HCT116 (cell line): ENCODE measurements around the gene TRIM73. TPM values are rescaled to one million over a fixed set of nuclear protein-coding genes. Genes with fewer than 3 reads are reported as not detected.
A peak's percentile ranks its signal among the peaks of the same experiment; 100 is the strongest.
"Not testable (repeated sequence)": the region's sequence is repeated elsewhere in the genome, so short reads cannot be mapped to it uniquely, and the experiment has no call there.

Experiments
- ATAC-seq: fragments of 200-7000 bp; cut with Tn5 transposase; 2 replicates; pipeline ENCODE4 v1.9.1; 2020; ENCODE audit warnings: mild to moderate bottlenecking, moderate library complexity
- BruUV-seq: library from RNA; stranded (reverse); fragments of 400-500 nt; replicated peaks from 2 replicates; lab custom pipeline; 2021; lab: Mats Ljungman, UMichigan
- CTCF ChIA-PET: fragments of 300-600 bp; sonication (Branson Sonifier 250); formaldehyde crosslinking; loops from one replicate; lab custom pipeline; 2021; ENCODE audit warnings: antibody characterized with exemption; lab: Charles Lee
- POLR2A ChIA-PET: fragments of 300-600, 350-600 bp; sonication (Branson Sonifier 250); formaldehyde crosslinking; loops from one replicate; lab custom pipeline; 2021; ENCODE audit warnings: antibody characterized with exemption; lab: Charles Lee
- RAD21 ChIA-PET, 2 experiments: fragments of 300-600 bp; sonication (Branson Sonifier 250); formaldehyde crosslinking; loops; one replicate each; lab custom pipeline; 2023; ENCODE audit warnings: low total read pairs in 2 of 2; ENCODE audit not compliant: uncharacterized antibody in 2 of 2, unreplicated experiment in 2 of 2, low non-redundant PET in 1 of 2; lab: Charles Lee
- DNase-seq: peaks from one replicate; pipeline ENCODE4 v3.0.0-alpha.2; 2010; ENCODE audit warnings: low read depth, low spot score
- H2AFZ ChIP-seq: fragments of 200-600 bp; shearing (Covaris generic), sonication (generic); 2 replicates; pipeline ENCODE4 v1.6.1; 2017; ENCODE audit warnings: low read depth, mixed run types, mixed read lengths, antibody characterized with exemption, low read length; ENCODE audit not compliant: poor library complexity, severe bottlenecking
- H3K27ac ChIP-seq: 2 replicates; pipeline ENCODE4 v1.5.1; 2012; ENCODE audit warnings: low read depth, low read length
- H3K27me3 ChIP-seq: fragments of 200-600 bp; sonication (generic); 2 replicates; pipeline ENCODE4 v1.6.1; 2016; ENCODE audit warnings: mixed run types, low read length, mixed read lengths; ENCODE audit not compliant: insufficient read depth
- H3K36me3 ChIP-seq, 2 experiments: fragments of 200-500 bp in 1 of 2; fragments of 200-600 bp in 1 of 2; sonication (Bioruptor generic) in 1 of 2; sonication (generic) in 1 of 2; 2 replicates each; pipeline versions ENCODE4 v1.5.1 to v1.6.1; 2014 to 2016; ENCODE audit warnings: low read length in 2 of 2, inconsistent platforms in 1 of 2, mixed read lengths in 1 of 2, mixed run types in 1 of 2; ENCODE audit not compliant: insufficient read depth in 2 of 2, control insufficient read depth in 1 of 2
- H3K4me1 ChIP-seq, 2 experiments: fragments of 200-600 bp in 1 of 2; sonication (generic) in 1 of 2; 2 replicates each; pipeline versions ENCODE4 v1.5.1 to v1.6.1; 2012 to 2017; ENCODE audit warnings: low read length in 2 of 2, inconsistent platforms in 1 of 2, mild to moderate bottlenecking in 1 of 2, mixed read lengths in 1 of 2, mixed run types in 1 of 2, moderate library complexity in 1 of 2; ENCODE audit not compliant: insufficient read depth in 2 of 2, control insufficient read depth in 1 of 2
- H3K4me2 ChIP-seq: fragments of 200-600 bp; sonication (generic); 2 replicates; pipeline ENCODE4 v1.6.1; 2017; ENCODE audit warnings: mixed run types, low read length, mixed read lengths
- H3K4me3 ChIP-seq, 2 experiments: fragments of 200-600 bp in 1 of 2; sonication (generic) in 1 of 2; replicated peaks in 1 of 2; 2 replicates each; pipeline ENCODE4 v1.5.1; 2011 to 2016; ENCODE audit warnings: low read length in 2 of 2, control low read depth in 1 of 2, low read depth in 1 of 2, mild to moderate bottlenecking in 1 of 2, mixed read lengths in 1 of 2, mixed run types in 1 of 2
- H3K79me2 ChIP-seq: fragments of 200-600 bp; sonication (generic); 2 replicates; pipeline ENCODE4 v1.6.1; 2017; ENCODE audit warnings: mild to moderate bottlenecking, mixed run types, low read length, moderate library complexity, mixed read lengths; ENCODE audit not compliant: insufficient read depth
- H3K9ac ChIP-seq: fragments of 200-600 bp; sonication (generic); 2 replicates; pipeline ENCODE4 v1.6.1; 2016; ENCODE audit warnings: low read length, mixed read lengths
- H3K9me2 ChIP-seq: fragments of 200-600 bp; sonication (generic), shearing (Covaris generic); 2 replicates; pipeline ENCODE4 v1.6.1; 2017; ENCODE audit warnings: mixed run types, mild to moderate bottlenecking, moderate library complexity; ENCODE audit not compliant: insufficient read depth
- H3K9me3 ChIP-seq, 2 experiments: fragments of 200-500 bp in 1 of 2; fragments of 200-600 bp in 1 of 2; sonication (Bioruptor generic) in 1 of 2; sonication (generic) in 1 of 2; 2 replicates each; pipeline ENCODE4 v1.6.1; 2014 to 2017; ENCODE audit warnings: low read length in 2 of 2, mixed read lengths in 2 of 2, inconsistent platforms in 1 of 2, low read depth in 1 of 2, mild to moderate bottlenecking in 1 of 2, mixed run types in 1 of 2, moderate library complexity in 1 of 2; ENCODE audit not compliant: control insufficient read depth in 1 of 2, insufficient read depth in 1 of 2
- H4K20me1 ChIP-seq: fragments of 200-600 bp; sonication (generic), shearing (Covaris generic); 2 replicates; pipeline ENCODE4 v1.6.1; 2017; ENCODE audit warnings: mixed run types, mild to moderate bottlenecking, moderate library complexity; ENCODE audit not compliant: insufficient read depth
- intact Hi-C: fragments of 100-400 bp; cut with micrococcal nuclease; formaldehyde crosslinking; loops from 2 replicates; pipeline ENCODE4 v1.10.0; 2022
- total RNA-seq: library from RNA; stranded (reverse); gene quantifications from one replicate; pipeline ENCODE4 v1.2.1, GENCODE V29; 2021; ENCODE audit not compliant: unreplicated experiment
- TF ChIP-seq, protein P1 (sequence below), 3 experiments: fragments of 200-600 bp in 1 of 3; sonication (generic) in 1 of 3; IDR thresholded peaks in 2 of 3; conservative IDR thresholded peaks in 1 of 3; 2 replicates each; pipeline ENCODE4 v1.5.1; 2012 to 2017; ENCODE audit warnings: low read depth in 2 of 3, low read length in 2 of 3, antibody characterized with exemption in 1 of 3, borderline replicate concordance in 1 of 3, control low read depth in 1 of 3, mild to moderate bottlenecking in 1 of 3, mixed read lengths in 1 of 3, mixed run types in 1 of 3, moderate library complexity in 1 of 3; ENCODE audit not compliant: insufficient read depth in 1 of 3

TRIM73 gene
- total RNA-seq, 1 experiment from 2014 or later = 8.8 TPM

DNA sequence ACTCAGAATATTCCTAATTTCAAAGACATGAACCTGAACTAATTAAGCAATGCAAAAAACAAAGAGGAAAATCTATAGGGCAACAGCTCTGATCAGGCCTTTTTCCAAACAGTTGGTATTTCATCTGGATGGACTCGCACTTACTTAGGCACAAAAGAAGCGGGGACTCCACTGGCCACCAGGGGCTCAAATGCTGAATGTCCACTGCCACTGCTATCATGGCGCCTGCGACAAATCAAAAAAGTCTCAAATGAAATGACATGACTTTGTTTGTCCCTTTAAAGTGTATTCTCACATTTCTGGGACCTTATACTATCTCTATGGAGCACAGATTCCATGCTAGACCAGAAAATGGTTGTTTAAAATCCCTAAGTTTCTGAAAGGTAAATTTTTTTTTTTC lies 43.6 kb downstream of the TRIM73 start:
- H4K20me1 ChIP-seq, RAD21 ChIA-PET: not testable (repeated sequence)

DNA sequence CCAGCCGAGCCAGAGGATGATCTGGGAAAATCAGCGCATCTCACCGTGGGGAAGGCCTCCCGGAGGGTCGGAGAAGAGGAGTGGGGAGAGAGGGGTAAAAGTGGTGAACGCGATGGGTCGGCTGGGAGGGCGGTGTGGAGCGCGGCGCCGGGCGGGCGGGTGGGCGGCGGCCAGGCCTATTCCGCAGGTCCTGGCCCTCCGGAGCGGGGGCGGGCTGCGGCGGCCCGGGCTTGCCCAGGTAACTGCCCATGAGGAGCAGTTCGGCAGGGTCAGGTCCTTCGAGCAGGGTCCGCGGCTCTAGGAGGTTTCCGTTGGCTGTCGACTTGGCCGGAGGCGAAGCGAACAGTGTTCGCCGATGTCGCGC lies 46.7 kb downstream of the TRIM73 start:
- H4K20me1 ChIP-seq, H3K4me1 ChIP-seq, BruUV-seq, H2AFZ ChIP-seq, CTCF ChIA-PET, H3K27me3 ChIP-seq, H3K27ac ChIP-seq, RAD21 ChIA-PET, H3K9me3 ChIP-seq, H3K9me2 ChIP-seq, DNase-seq, intact Hi-C loops, POLR2A ChIA-PET: not testable (repeated sequence)
- Histone ChIP-seq H3K79me2 (peaks cover 30% of the 10 kb centered on the region), H3K9ac (peak overlapping the region; percentile 46; the same call in 1 of the 2 replicates), H3K36me3 (peaks cover 19 to 21% of the 10 kb centered on the region in 2 experiments), H3K4me2 (peak overlapping the region; percentile 54), H3K4me3 (peak overlapping the region; percentile 46 to 51)
- ATAC-seq = peak; percentile 71

More for the DNA sequence above, 43.6 kb downstream of the TRIM73 start:
- H3K4me1 ChIP-seq, H2AFZ ChIP-seq, DNase-seq, CTCF ChIA-PET, BruUV-seq, H3K9ac ChIP-seq, H3K4me3 ChIP-seq, H3K4me2 ChIP-seq: not testable (repeated sequence)
- H3K79me2 ChIP-seq = peaks cover 50% of the 10 kb centered on the region
- TF ChIP-seq, protein P1, sequence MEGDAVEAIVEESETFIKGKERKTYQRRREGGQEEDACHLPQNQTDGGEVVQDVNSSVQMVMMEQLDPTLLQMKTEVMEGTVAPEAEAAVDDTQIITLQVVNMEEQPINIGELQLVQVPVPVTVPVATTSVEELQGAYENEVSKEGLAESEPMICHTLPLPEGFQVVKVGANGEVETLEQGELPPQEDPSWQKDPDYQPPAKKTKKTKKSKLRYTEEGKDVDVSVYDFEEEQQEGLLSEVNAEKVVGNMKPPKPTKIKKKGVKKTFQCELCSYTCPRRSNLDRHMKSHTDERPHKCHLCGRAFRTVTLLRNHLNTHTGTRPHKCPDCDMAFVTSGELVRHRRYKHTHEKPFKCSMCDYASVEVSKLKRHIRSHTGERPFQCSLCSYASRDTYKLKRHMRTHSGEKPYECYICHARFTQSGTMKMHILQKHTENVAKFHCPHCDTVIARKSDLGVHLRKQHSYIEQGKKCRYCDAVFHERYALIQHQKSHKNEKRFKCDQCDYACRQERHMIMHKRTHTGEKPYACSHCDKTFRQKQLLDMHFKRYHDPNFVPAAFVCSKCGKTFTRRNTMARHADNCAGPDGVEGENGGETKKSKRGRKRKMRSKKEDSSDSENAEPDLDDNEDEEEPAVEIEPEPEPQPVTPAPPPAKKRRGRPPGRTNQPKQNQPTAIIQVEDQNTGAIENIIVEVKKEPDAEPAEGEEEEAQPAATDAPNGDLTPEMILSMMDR (IDR thresholded peaks at IDR 0.05 in 2 of 3, conservative IDR thresholded peaks at IDR 0.05 in 1 of 3; ENCODE audit: borderline replicate concordance in 1 of 3, insufficient read depth in 1 of 3, low read depth in 2 of 3, low read length in 2 of 3) = peak in 2 of 3 experiments; percentile 16 to 39; a peak in 2 of 6 replicates
- TF ChIP-seq, all 23 proteins: peak for 1; not testable (repeated sequence) for 22
- ATAC-seq, H3K27ac ChIP-seq, POLR2A ChIA-PET, H3K9me2 ChIP-seq, H3K9me3 ChIP-seq, intact Hi-C loops, H3K27me3 ChIP-seq: not testable (repeated sequence)
- H3K36me3 ChIP-seq = peaks cover 32 to 42% of the 10 kb centered on the region in 2 experiments
